Natural killer cell (primary cell): ENCODE results near the gene CLCN5. TPM values are rescaled to one million over a fixed set of nuclear protein-coding genes. Genes with fewer than 3 reads are reported as not detected.

Experiments
- ATAC-seq, 3 donors: fragments of 150-1000 bp in 2 of 3; fragments of 200-7000 bp in 1 of 3; cut with Tn5 transposase; 1 replicate in 1 of 3; 2 replicates in 2 of 3; pipeline ENCODE4 v1.10.0; 2021; ENCODE audit warnings: mild to moderate bottlenecking in 2 of 3, moderate library complexity in 2 of 3
- DNase-seq, 2 donors: peaks; one replicate each; pipeline versions ENCODE4 v3.0.0 to v3.0.0-alpha.2; 2013 to 2021; ENCODE audit warnings: mixed read lengths in 1 of 2
- H3K27ac ChIP-seq: one replicate; pipeline ENCODE4 v1.5.1; 2013; ENCODE audit warnings: mild to moderate bottlenecking, low read length
- H3K27me3 ChIP-seq: one replicate; pipeline ENCODE4 v1.6.1; 2013; ENCODE audit warnings: low read length; ENCODE audit not compliant: control insufficient read depth, insufficient read depth
- H3K36me3 ChIP-seq: one replicate; pipeline ENCODE4 v1.6.1; 2013; ENCODE audit warnings: low read length; ENCODE audit not compliant: control insufficient read depth, insufficient read depth
- H3K4me1 ChIP-seq: one replicate; pipeline ENCODE4 v1.6.1; 2013; ENCODE audit warnings: low read length; ENCODE audit not compliant: control insufficient read depth, insufficient read depth
- H3K4me3 ChIP-seq: one replicate; pipeline ENCODE4 v1.5.1; 2013; ENCODE audit warnings: low read length
- H3K9me3 ChIP-seq: one replicate; pipeline ENCODE4 v1.6.1; 2013; ENCODE audit warnings: low read length; ENCODE audit not compliant: control insufficient read depth, insufficient read depth
- H3K27ac Mint-ChIP-seq, 2 donors: one replicate each; pipeline ENCODE4 v1.8.0; 2022; ENCODE audit warnings: mild to moderate bottlenecking in 2 of 2, mixed read lengths in 2 of 2, moderate library complexity in 1 of 2
- H3K27me3 Mint-ChIP-seq, 2 donors: one replicate each; pipeline ENCODE4 v1.8.0; 2022; ENCODE audit warnings: low read depth in 2 of 2, mixed read lengths in 2 of 2
- H3K36me3 Mint-ChIP-seq: one replicate; pipeline ENCODE4 v1.8.0; 2022; ENCODE audit warnings: mixed read lengths
- H3K4me1 Mint-ChIP-seq, 2 donors: one replicate each; pipeline ENCODE4 v1.8.0; 2022; ENCODE audit warnings: mixed read lengths in 2 of 2
- H3K4me3 Mint-ChIP-seq: one replicate; pipeline ENCODE4 v1.8.0; 2022; ENCODE audit warnings: mild to moderate bottlenecking, moderate library complexity, mixed read lengths
- H3K9me3 Mint-ChIP-seq, 2 donors: one replicate each; pipeline ENCODE4 v1.8.0; 2022; ENCODE audit warnings: mixed read lengths in 2 of 2
- CTCF ChIP-seq: fragments of 200-600 bp; IDR thresholded peaks from one replicate; pipeline ENCODE4 v1.8.0; 2022; ENCODE audit warnings: antibody characterized with exemption
- WGBS: methylation state at CpG from one replicate; pipeline ENCODE4 v1.1.7; 2013; ENCODE audit warnings: missing lambda C conversion rate; ENCODE audit not compliant: insufficient coverage; 5-methylcytosine and 5-hydroxymethylcytosine counted together
- intact Hi-C: fragments of 100-400 bp; cut with micrococcal nuclease; formaldehyde crosslinking; loops from one replicate; pipeline ENCODE4 v1.14.2; 2022
- total RNA-seq, 4 donors: library from RNA; stranded (reverse); fragments of 120-200 nt in 1 of 4; gene quantifications; one replicate each; pipeline versions ENCODE4 v1.2.3 to v1.2.4, GENCODE V29; 2013 to 2022

The CLCN5 gene
- total RNA-seq, 3 donors from 2014 or later (not counting 1 experiment from before 2014, with no cell fraction given) = 2.5 to 4.5 (median 4.0) TPM

DNA sequence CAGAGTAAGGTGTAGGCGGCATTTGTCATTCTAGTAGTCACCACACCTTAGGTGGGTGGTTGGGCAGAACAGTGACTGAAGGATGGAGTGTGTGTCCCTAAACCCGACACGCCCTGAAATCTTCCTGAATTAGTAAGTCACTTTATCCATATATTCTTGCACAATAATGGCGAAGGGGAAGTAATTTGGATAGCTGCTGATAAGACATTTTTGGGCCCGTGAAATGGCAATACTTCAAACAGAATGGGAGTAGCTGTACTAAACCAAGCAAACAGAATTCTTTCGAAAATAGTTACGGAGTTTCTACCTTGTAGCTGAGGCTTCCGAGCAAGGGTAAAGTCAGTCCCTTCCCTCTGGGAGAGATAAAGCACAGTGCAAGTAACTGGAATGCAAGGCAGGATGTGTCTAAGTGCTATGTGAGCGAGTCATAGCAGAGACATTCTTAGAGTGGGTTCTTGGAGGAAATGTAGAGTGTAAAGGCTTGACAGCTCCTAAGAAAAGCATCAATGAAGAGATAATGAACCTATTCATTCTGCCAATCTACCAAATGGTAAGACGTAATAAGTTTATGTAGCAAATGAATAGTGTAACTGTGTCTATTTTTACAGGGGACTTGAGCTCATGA lies 72.8 kb downstream of the CLCN5 start:
- peaks cover 0 to 26% of the 10 kb centered on the region in 2 donors for H3K27me3 Mint-ChIP-seq
- Histone ChIP-seq H3K27me3 (no peaks in the 10 kb centered on the region), H3K9me3 (no peaks in the 10 kb centered on the region), H3K4me1 (no peaks in the 10 kb centered on the region), H3K36me3 (no peaks in the 10 kb centered on the region), H3K4me3 (no peak overlapping the region), H3K27ac (no peak overlapping the region)
- H3K4me1 Mint-ChIP-seq = no peaks in the 10 kb centered on the region
- no peak for DNase-seq
- WGBS = 93% methylated on average over 5 of the region's 10 CpGs
- no peak for TF ChIP-seq CTCF
- no peak overlapping the region for H3K27ac Mint-ChIP-seq
- no peaks in the 10 kb centered on the region for H3K36me3 Mint-ChIP-seq
- H3K4me3 Mint-ChIP-seq = no peak overlapping the region
- no peaks in the 10 kb centered on the region for H3K9me3 Mint-ChIP-seq
- intact Hi-C loops = no loop called here
- no peak for ATAC-seq

- 72% methylated on average over 2 of the region's 2 CpGs for WGBS
- Mint-ChIP-seq H3K4me1 (no peaks in the 10 kb centered on the region), H3K27ac (no peak overlapping the region), H3K4me3 (no peak overlapping the region), H3K36me3 (no peaks in the 10 kb centered on the region), H3K9me3 (no peaks in the 10 kb centered on the region), H3K27me3 (peaks cover 0 to 33% of the 10 kb centered on the region in 2 donors)
- no peak for TF ChIP-seq CTCF
- no peaks in the 10 kb centered on the region for H3K9me3 ChIP-seq
- H3K4me1 ChIP-seq = no peaks in the 10 kb centered on the region
- no peak overlapping the region for H3K4me3 ChIP-seq
- H3K27ac ChIP-seq = no peak overlapping the region
- H3K36me3 ChIP-seq = no peaks in the 10 kb centered on the region
- no peaks in the 10 kb centered on the region for H3K27me3 ChIP-seq
- intact Hi-C loops = no loop called here
- DNase-seq (no peak), ATAC-seq (no peak)
Observed at GRCh38 chrX:49995795-49996455, 73.5 kb downstream of the CLCN5 start.

DNA sequence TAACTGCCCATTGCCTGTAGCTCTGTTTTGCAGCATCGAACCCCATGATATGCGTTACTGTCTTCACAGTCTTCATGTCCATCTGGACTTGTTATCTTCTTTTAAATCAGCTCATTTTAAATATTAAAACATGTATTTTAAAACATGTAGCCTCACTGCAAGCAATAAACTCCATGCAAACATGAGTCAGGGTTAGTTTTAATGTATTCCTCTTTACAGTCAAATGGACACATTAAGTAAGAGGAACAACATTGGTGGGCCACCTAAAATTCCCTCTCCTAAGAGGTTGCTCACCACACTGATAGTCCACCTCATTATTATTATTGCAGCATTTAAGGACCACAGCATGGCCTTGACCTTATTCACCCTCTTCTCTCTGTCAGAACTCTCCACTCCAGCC lies 74.1 kb downstream of the CLCN5 start:
- no peak for ATAC-seq
- H3K9me3 ChIP-seq = no peaks in the 10 kb centered on the region
- H3K4me3 ChIP-seq = no peak overlapping the region
- Mint-ChIP-seq H3K4me1 (no peaks in the 10 kb centered on the region), H3K4me3 (no peak overlapping the region), H3K36me3 (no peaks in the 10 kb centered on the region), H3K27ac (no peak overlapping the region), H3K9me3 (no peaks in the 10 kb centered on the region), H3K27me3 (peaks cover 0 to 37% of the 10 kb centered on the region in 2 donors)
- H3K27ac ChIP-seq = no peak overlapping the region
- TF ChIP-seq CTCF = no peak
- 100% methylated on average over 2 of the region's 2 CpGs for WGBS
- no peaks in the 10 kb centered on the region for H3K4me1 ChIP-seq
- no peaks in the 10 kb centered on the region for H3K36me3 ChIP-seq
- intact Hi-C loops = no loop called here
- H3K27me3 ChIP-seq = no peaks in the 10 kb centered on the region
- DNase-seq = no peak
